Subcutaneous abdominal adipose tissue (tissue), 5 donors: ENCODE measurements around the gene CDK11B.
A peak's percentile ranks its signal among the peaks of the same experiment; 100 is the strongest.
"Not testable (repeated sequence)": the region's sequence is repeated elsewhere in the genome, so short reads cannot be mapped to it uniquely, and the experiment has no call there.

Experiments
- H3K27ac ChIP-seq: one replicate; pipeline ENCODE4 v1.7.0; 2013; ENCODE audit warnings: low read depth, mild to moderate bottlenecking, inconsistent platforms, low read length, moderate library complexity
- H3K27me3 ChIP-seq, 5 donors: one replicate each; pipeline ENCODE4 v1.7.0; 2013; ENCODE audit warnings: low read length in 5 of 5, inconsistent platforms in 1 of 5; ENCODE audit not compliant: control insufficient read depth in 5 of 5, insufficient read depth in 4 of 5
- H3K36me3 ChIP-seq, 5 donors: one replicate each; pipeline ENCODE4 v1.7.0; 2013; ENCODE audit warnings: low read length in 5 of 5; ENCODE audit not compliant: control insufficient read depth in 5 of 5, insufficient read depth in 5 of 5
- H3K4me1 ChIP-seq, 5 donors: one replicate each; pipeline ENCODE4 v1.7.0; 2013; ENCODE audit warnings: low read length in 5 of 5, mild to moderate bottlenecking in 3 of 5, moderate library complexity in 1 of 5; ENCODE audit not compliant: control insufficient read depth in 5 of 5, insufficient read depth in 5 of 5
- H3K4me3 ChIP-seq, 5 donors: one replicate each; pipeline ENCODE4 v1.7.0; 2013; ENCODE audit warnings: low read length in 5 of 5, low read depth in 1 of 5
- H3K9ac ChIP-seq, 5 donors: one replicate each; pipeline ENCODE4 v1.7.0; 2013; ENCODE audit warnings: low read length in 5 of 5, mild to moderate bottlenecking in 4 of 5, moderate library complexity in 3 of 5
- H3K9me3 ChIP-seq, 5 donors: one replicate each; pipeline ENCODE4 v1.7.0; 2013; ENCODE audit warnings: low read length in 5 of 5; ENCODE audit not compliant: control insufficient read depth in 5 of 5
- donor health status: healthy.
- donor health status: healthy.
- donor health status: healthy.
- donor health status: healthy.
- donor health status: healthy.

CDK11B gene

DNA sequence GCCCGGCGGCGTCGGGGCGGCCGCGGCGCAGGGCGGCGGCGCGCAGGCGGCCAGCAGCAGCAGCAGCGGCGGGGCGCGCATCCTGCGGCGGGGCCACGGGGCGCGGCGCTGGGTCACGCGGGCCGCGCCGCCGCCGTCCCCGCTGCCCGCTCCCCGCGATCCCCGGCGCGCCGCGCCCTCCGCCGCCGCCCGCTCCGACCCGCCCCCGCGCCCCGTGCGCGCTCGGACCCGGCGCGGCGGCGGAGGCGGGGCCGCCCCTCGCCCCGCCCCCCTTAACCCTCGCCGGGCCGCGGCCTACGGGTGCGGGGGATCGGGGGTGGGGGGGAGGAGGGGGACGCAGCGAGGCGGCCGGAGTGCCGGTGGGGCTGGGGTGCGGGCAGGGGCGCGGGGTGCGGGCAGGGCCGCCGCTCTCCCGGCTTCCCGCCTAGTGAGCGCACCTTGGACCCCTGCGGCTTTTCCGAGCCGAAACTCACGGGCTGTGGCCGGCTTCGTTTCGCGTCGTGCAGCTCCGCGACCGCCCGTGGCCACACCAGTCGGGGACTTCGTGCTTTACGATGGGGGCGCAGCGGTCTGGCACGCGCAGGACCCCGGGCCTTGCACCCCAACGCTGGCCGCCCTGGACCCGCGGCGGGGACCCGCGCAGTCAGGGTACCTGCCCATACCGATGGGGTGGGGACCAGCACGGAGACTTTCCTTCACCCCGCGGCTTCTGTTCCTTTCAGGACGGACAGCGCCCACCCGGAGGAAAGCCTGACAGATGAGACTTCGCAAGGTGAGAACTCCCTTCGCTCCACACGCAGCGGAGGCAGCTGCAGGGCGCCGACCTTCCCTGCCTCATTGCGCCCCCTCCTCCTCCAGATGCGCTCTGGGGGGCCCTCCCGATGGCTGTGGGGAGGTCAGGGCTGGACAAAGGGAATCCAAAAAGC lies 58.6 kb downstream of the CDK11B start, which contains the start of gene FNDC10:
TSS of gene FNDC10 (minus strand) at position 201 of the 926 bp plus-strand sequence. CDS start at position 81, 120 bp downstream.
- Histone ChIP-seq H3K27ac (no peak within 1 kb of the TSS), H3K4me1 (peaks cover 0 to 24% (median 14%) of the 10 kb centered on the region in 5 donors), H3K36me3 (no peaks in the 10 kb centered on the region), H3K4me3 (peak within 1 kb of the TSS in 3 of 5 donors; percentile 36 to 63 (median 43)), H3K27me3 (peaks cover 42 to 67% (median 48%) of the 10 kb centered on the region in 5 donors), H3K9ac (no peak within 1 kb of the TSS), H3K9me3 (no peaks in the 10 kb centered on the region)

DNA sequence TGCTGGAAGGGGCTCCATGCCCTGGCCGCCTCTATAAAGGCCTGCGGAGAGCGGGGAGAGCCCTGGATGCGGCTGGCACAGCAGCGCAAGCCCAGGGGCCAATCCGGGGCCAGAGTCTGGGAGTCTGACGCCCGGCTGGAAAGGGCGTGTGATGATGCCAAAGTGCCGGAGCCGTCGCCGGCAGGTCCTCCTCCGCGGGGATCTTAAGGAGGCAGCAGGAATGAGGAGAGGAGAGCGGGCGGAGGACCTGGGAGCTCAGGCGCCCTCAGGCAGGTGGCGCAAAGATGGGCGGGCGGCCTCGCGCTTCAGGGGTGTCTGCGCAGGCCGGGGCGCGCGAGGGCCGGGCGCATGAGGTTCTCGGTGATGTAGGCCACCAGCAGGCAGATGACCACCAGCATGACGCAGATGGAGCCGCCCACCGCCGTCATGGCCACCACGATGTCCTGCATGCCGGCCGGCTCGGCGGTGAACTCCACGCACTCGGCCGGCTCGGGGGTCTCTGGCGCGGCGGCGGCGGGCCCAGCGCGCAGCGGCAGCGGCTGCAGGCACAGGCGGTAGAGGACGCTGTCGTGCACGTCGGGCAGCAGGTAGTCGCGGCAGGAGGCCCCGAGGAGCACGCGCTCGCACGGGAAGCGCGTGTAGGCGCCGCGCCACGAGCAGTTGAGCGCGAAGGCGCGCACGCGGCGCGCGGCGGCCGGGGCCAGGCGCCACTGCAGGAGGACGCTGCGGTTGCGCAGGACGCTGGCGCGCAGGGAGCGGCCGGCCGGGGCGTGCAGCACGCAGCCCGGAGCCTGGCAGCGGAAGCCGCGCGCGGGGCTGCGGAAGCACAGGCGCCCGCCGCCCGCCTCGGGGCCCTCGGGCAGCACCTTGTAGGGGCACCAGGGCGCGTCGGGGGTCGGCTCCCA lies 59.5 kb downstream of the CDK11B start:
- H3K27ac ChIP-seq: no peak overlapping the region
- H3K4me3 ChIP-seq: peak overlapping the region in 3 of 5 donors; percentile 34 to 61 (median 36)
- no peak overlapping the region for H3K9ac ChIP-seq
- no peaks in the 10 kb centered on the region for H3K36me3 ChIP-seq
- peaks cover 0 to 24% (median 14%) of the 10 kb centered on the region in 5 donors for H3K4me1 ChIP-seq
- H3K27me3 ChIP-seq: peaks cover 35 to 60% (median 42%) of the 10 kb centered on the region in 5 donors
- H3K9me3 ChIP-seq: no peaks in the 10 kb centered on the region

DNA sequence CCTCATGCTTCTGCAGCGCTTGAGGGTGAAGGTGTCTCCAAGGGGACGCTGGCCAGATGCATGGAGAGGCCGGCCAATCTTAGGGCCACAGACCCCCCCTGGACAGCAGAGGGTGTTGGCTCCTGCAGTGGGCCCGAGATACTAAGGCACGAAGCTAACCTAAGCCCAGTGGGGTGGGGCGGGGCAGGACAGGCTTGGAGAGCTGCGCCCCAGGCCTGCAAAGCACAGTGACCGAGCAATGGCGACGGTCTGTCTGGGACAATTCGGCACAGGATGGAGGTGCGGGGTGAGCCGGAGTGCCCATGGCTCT lies 60.1 kb downstream of the CDK11B start:
- H3K4me3 ChIP-seq: no peak overlapping the region
- H3K27me3 ChIP-seq: peaks cover 34 to 55% (median 42%) of the 10 kb centered on the region in 5 donors
- H3K9me3 ChIP-seq: no peaks in the 10 kb centered on the region
- no peak overlapping the region for H3K27ac ChIP-seq
- H3K4me1 ChIP-seq: peaks cover 0 to 24% (median 14%) of the 10 kb centered on the region in 5 donors
- no peak overlapping the region for H3K9ac ChIP-seq
- no peaks in the 10 kb centered on the region for H3K36me3 ChIP-seq

DNA sequence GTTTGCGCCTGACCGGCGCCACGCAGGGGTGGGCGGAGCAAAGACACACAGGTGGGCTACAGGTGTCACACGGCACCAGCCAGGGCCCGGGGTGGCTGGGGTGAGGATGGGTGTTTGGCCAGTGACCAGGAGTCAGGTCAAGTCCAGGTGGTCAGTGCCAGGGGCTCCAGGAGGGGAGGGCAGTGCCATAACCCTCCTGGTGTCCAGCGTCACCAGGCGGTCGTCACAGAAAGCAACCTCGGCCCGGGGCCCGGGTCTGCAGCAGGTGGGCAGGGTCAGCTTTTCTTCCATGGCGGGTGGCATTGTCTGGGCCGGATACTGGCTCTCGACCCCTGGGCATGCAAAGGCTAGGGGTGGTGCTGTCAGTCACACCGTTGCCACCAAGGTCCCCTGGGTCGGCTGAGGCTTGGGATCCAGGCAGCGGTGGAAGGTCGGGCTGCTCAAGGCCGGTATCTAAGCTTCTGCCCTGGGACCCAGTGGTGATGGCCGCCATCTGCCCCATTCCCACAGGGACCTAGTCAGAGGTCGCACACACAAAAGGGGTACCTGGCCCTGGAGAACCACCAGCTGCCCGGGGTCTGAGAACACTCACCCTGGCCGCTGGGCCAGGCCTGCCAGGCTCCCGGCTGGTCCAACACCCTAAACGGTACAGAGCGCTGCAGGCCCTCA lies 60.6 kb downstream of the CDK11B start:
- H3K36me3 ChIP-seq: no peaks in the 10 kb centered on the region
- no peak overlapping the region for H3K27ac ChIP-seq
- H3K4me3 ChIP-seq: no peak overlapping the region
- H3K9me3 ChIP-seq: no peaks in the 10 kb centered on the region
- no peak overlapping the region for H3K9ac ChIP-seq
- H3K4me1 ChIP-seq: peaks cover 0 to 24% (median 14%) of the 10 kb centered on the region in 5 donors
- peaks cover 34 to 50% (median 42%) of the 10 kb centered on the region in 5 donors for H3K27me3 ChIP-seq

DNA sequence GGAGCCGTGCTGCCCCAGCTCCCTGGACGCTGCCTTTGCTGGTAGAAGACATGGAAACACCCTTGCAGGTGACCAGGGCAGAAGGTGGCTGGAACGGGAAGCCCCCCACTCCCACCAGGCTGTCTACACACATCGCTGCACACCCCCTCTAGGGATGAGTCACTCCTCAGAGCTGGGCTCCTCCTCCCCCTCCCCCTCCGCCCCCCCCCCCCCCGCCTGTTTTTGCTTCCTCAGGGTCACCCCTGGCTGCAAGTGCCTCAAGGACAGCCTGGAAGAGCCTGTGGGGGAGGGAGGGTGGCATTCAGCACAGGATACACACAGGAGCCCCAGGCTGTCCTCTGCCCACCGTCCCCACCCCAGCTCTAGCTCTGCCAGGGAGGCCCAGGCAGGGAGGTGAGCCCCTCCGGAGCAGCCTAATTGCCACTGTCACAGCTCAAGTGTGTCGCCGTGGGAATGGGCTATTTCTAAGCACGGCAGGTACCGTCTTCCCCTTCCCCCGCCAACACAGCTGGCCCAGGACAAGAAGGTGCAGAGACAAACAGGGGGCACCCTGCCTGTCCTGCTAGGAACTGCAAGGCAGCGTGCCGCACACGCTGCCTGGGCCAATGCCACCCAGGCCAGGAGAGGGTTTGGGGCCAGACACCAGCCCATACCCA lies 61.4 kb downstream of the CDK11B start:
- no peaks in the 10 kb centered on the region for H3K9me3 ChIP-seq
- no peaks in the 10 kb centered on the region for H3K36me3 ChIP-seq
- H3K4me3 ChIP-seq: no peak overlapping the region
- H3K9ac ChIP-seq: no peak overlapping the region
- peaks cover 34 to 49% (median 42%) of the 10 kb centered on the region in 5 donors for H3K27me3 ChIP-seq
- H3K4me1 ChIP-seq: peaks cover 0 to 24% (median 14%) of the 10 kb centered on the region in 5 donors
- H3K27ac ChIP-seq: no peak overlapping the region

DNA sequence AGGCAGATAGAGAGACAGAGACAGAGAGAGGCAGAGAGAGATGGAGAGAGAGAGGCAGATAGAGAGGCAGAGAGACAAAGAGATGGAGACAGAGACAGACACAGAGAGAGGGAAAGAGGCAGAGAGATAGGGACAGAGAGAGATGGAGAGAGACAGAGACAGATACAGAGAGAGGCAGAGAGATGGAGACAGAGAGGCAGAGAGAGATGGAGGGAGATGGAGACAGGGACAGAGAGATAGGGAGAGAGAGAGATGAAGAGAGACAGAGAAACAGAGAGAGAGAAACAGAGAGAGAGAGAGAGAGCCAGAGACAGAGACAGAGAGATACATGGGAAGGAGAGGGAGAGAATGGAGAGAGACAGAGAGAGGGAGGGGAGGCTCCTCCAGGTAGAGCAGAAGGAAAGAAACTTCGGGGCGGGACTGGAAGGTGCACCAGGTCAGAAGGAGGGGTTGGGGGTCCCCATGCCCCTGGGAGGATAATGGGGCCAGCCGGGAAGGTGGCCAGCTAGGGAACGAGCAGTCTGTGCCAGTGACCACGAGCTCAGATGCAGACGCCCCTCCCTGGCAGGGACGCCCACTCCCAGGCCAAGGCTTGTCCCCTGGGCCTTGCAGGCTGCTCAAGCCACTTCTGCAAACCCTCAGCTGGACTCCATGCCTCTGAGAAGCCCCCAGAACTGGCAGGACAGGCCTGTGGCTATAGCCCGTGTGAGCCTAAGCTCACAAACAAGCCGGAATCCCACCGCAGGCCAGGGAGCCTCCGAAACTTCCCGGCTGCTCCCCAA lies 62.1 kb downstream of the CDK11B start:
- H3K9ac ChIP-seq: no peak overlapping the region
- H3K9me3 ChIP-seq: no peaks in the 10 kb centered on the region
- peaks cover 34 to 43% (median 37%) of the 10 kb centered on the region in 5 donors for H3K27me3 ChIP-seq
- no peaks in the 10 kb centered on the region for H3K36me3 ChIP-seq
- H3K27ac ChIP-seq: no peak overlapping the region
- H3K4me1 ChIP-seq: peaks cover 0 to 24% (median 14%) of the 10 kb centered on the region in 5 donors
- no peak overlapping the region for H3K4me3 ChIP-seq

DNA sequence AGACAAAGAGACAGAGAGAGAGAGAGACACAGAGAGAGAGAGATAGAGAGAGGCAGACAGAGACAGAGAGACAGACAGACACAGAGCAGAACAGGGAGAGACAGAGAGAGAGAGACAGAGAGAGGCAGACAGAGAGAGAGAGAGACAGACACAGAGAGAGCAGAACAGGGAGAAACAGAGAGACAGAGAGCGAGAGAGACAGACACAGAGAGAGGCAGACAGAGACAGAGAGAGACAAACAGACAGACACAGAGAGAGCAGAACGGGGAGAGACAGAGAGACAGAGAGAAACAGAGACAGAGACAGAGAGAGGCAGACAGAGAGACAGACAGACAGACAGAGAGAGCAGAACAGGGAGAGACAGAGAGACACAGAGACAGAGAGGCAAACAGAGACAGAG lies 63.5 kb downstream of the CDK11B start:
- not testable (repeated sequence) for H3K9ac ChIP-seq, H3K27ac ChIP-seq, H3K4me3 ChIP-seq, H3K9me3 ChIP-seq, H3K36me3 ChIP-seq
- H3K27me3 ChIP-seq: peaks cover 21 to 31% (median 28%) of the 10 kb centered on the region in 5 donors
- H3K4me1 ChIP-seq: peaks cover 0 to 18% (median 12%) of the 10 kb centered on the region in 5 donors

DNA sequence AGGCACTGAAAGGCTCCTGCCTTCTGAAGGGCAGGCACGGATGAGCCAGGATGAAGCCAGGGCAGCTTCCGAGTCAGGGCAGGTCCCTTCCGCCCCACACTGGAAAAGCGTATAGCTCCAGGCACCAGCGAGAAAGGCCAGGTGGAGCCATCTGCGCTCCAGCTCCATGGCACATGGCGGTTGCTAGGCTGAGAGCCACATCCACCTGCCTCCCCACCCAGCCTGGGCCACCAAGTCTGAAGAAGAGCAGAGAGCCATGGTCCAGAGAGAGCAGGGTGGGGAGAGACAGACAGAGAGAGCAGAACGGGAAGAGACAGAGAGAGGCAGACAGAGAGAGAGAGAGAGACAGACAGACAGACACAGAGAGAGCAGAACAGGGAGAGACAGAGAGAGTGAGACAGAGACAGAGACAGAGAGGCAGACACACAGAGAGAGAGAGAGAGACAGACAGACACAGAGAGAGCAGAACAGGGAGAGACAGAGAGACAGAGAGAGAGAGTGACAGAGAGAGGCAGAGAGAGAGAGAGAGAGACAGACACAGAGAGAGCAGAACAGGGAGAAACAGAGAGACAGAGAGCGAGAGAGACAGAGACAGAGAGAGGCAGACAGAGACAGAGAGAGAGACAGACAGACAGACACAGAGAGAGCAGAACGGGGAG lies 64.1 kb downstream of the CDK11B start:
- peaks cover 20 to 33% (median 26%) of the 10 kb centered on the region in 5 donors for H3K27me3 ChIP-seq
- no peak overlapping the region for H3K9ac ChIP-seq
- no peaks in the 10 kb centered on the region for H3K9me3 ChIP-seq
- no peaks in the 10 kb centered on the region for H3K36me3 ChIP-seq
- no peak overlapping the region for H3K4me3 ChIP-seq
- H3K4me1 ChIP-seq: peaks cover 0 to 16% (median 10%) of the 10 kb centered on the region in 5 donors
- no peak overlapping the region for H3K27ac ChIP-seq
